NCI-H128 (cell line): ENCODE measurements around the gene VRTN.
"Not testable (repeated sequence)": the region's sequence is repeated elsewhere in the genome, so short reads cannot be mapped to it uniquely, and the experiment has no call there.

Source experiments
- DNase-seq: peaks from one replicate; lab custom pipeline; 2025; ENCODE audit not compliant: unreplicated experiment; lab: John Stamatoyannopoulos, UW

Gene VRTN

GRCh38 chr14:74348735-74349463 is 628 bp downstream of the VRTN start:
- DNase-seq = no peak

DNA sequence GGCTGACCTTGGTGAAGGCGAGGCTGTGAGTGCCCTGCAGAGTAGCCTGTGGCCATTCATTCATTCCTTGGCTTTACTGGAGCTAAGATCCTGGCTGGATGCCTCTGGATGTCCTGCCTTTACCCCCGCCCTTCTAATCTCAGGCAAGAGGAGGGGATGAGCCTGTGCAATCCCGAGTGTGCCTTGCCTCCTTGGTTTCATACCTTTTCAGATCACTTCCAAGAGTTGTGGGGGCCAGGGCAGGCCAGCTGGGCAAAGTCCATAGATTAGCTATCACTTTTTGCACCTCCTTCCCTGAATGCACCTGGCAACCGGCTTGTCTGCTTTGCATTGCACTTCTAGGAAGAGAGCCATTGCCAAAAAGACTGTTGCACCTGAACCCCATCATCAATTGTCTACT is 1.5 kb downstream of the VRTN start:
- DNase-seq = no peak

GRCh38 chr14:74350211-74350927 is 2.1 kb downstream of the VRTN start:
- DNase-seq = no peak

DNA sequence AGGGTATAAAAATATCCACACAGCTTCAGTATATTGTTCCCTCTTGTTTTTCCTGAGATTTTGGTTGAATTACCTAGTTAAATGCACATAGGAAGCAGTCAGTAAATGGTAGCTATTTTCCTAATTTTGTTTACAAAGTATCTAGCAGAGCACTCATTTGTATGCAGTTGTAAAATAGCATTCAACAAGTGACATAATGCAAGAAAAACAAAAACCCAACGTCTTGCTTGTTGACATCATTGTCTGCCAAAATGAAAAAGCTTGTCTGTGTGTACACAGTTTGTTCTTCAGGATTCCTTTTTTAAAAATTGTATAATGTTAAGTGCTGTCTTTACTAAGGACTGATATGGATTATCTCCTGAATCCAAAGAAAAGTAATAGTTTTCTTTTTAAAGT is 2.7 kb downstream of the VRTN start:
- no peak for DNase-seq

GRCh38 chr14:74356892-74357575 is 8.8 kb downstream of the VRTN start:
- no peak for DNase-seq

- no peak for DNase-seq
Measured at GRCh38 chr14:74357585-74357984, 9.3 kb downstream of the VRTN start.

- no peak for DNase-seq
Measured at GRCh38 chr14:74358176-74358829, 10.0 kb downstream of the VRTN start.

DNA sequence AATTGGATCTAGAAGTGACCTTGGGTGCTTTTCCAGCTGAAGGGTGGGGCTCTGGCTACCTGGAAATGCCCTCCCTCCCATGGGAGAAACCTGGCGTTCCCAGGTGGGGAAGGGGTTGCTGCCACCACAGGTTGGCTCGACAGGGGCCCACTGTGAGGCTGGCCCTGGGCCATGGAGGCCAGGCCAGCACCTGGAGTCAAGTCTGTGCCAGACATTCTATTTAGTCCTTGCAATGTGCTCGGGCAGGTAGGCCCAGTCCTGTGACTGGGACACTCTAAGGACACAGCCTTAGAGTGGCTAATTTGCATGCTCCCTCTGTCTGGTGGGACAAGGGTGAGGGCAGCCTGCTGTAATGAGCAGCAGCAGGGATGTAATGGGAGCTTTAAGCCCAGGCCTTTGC is 11.9 kb downstream of the VRTN start:
- no peak for DNase-seq

DNA sequence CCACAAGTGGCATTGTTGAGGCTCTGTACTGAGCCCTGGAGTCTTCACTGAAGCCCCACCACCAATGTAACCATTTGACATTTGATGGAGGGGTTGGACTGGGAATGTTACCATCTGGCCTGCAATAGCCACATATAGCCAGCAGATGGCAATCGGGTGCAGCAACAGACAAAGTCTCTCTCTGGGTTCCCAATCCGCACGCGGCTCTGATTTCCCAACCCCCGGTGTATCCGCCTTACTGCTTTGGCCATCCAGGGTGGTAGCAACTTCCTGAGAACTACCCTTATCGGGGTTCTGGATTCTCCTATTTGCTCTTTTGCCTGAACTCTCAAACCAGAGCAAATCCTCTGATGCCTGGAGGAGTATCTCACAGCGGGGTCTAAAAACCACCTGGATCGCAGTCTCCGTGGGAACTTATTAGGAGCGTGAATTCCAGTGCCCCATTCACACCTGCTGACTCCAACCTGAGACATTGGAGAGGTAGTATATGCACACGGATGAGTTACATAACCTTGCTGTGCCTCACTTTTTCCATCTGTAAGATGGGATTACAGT is 14.2 kb downstream of the VRTN start:
- DNase-seq = peak; percentile 54

DNA sequence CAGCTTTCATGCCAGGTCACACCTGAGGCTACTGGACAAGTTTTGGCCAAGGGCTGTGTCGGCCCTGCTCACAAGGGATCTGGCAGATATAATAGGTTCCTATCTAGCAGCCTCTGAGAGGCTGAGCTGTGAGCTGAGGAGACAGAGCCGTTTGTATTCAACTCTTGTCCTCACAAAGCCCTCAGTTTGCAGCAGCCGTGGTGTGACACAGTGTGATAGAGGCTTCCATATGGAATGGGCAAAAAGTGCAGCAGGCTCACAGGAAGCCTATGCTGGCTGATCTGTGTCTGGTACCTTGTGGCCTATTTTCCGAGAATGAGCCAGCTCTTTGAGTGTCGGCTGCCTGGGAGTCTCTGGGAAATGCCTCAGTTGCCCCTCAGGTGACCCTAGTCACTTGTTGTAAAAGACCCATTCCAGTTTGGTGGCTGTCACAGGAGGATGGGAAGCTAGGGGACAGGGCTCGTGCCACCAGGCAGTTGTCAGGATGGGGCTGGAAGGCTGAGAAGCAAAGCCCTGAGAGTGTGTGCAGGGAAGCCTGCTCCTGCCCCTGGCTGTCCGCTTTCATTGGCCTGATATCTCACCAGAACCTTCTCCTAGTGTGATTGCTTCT is 16.1 kb downstream of the VRTN start:
- no peak for DNase-seq

DNA sequence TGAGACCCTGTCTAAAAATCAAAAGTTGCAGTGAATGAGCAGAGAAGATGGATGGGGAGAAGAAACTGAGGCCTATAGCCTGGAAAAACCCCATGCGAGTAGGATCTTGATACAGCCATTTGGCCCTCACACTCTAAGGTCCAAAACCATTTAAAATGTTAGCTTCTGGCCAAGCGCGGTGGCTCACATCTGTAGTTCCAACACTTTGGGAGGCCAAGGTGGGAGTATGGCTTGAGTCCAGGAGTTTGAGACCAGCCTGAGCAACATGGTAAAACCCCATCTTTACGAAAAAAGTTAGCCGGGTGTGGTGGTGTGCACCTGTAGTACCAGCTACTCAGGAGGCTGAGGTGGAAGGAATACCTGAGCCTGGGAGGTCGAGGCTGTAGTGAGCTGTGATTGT is 19.8 kb downstream of the VRTN start:
- no peak for DNase-seq

DNA sequence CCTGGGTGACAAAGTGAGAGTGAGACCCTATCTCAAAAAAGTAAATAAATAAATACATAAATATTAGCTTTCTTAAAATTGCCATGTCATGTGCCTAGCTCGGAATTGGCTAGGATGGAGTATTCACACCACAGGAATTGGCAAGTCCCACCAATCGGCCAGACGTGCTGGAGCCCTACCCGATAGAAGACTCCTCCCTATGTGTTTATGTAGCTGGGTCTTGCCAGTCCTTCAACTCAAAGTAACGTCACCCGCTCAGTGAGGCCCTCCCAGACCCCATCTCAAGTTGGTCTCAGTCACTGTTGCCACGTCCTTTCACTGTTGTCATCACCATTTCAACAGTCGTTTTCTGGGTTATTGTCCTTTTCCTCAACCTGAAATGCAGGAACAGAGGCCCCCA is 20.2 kb downstream of the VRTN start:
- DNase-seq = no peak

- no peak for DNase-seq
Measured at GRCh38 chr14:74377976-74378690, 29.9 kb downstream of the VRTN start.

- no peak for DNase-seq
Measured at GRCh38 chr14:74380172-74380571, 31.9 kb downstream of the VRTN start.

GRCh38 chr14:74380845-74381244 is 32.6 kb downstream of the VRTN start:
- DNase-seq = no peak

- not testable (repeated sequence) for DNase-seq
Measured at GRCh38 chr14:74381571-74381970, 33.3 kb downstream of the VRTN start.

DNA sequence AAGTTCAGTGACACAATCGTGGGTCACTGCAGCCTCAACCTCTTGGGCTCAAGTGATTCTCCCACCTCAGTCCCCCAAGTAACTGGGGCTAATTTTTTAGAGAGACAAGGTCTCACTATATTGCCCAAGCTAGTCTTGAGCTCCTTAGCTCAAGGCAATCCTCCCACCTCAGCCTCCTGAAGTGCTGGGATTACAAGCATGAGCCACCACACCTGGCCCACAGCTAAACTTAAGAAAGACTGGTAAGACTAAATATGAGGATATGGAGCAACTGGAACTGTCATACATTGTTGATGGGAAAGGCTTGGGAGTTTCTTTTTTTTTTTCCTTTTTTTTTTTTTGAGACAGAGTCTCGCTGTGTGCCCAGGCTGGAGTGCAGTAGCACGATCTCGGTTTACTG is 34.0 kb downstream of the VRTN start:
- no peak for DNase-seq

DNA sequence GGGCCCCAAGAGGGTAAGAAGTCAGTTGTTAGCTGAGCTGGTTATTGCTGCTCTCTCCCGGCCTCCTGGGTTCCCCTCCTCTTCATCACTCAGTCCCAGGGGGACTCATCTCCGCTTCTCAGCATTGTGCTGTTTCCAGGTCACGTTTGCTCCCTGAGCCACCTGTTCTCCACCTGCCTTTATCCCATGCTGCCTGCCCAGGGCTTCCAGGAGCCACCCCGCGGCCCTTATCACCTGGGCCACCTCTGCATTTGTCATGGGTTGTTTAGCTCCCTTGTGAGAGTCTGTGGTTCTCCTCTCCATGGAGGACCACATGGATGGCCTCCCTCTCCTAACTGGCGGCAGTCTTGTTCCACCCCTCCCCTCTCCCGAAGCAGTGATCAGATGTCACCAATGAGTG is 41.7 kb downstream of the VRTN start:
- no peak for DNase-seq

DNA sequence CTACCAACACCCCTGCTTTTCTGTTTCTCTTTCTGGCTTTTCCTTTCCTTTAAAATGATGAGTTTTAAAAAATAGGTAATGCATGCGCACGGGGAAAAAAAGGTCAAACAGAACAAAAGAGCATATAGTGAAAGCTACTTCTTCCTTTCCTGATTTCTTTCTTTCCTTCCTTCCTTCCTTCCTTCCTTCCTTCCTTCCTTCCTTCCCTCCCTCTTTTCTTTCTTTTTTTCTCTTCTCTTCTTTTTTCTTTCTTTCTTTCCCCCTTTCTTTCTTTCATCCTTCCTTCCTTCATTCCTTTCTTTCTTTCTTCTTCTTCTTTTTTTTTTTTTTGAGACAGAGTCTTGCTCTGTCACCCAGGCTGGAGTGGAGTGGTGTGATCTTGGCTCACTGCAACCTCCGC is 42.2 kb downstream of the VRTN start:
- DNase-seq = not testable (repeated sequence)

- no peak for DNase-seq
Measured at GRCh38 chr14:74391479-74391878, 43.2 kb downstream of the VRTN start.
